NCI-H82 treated with DMSO at 0.1 percent for 48 hours (cell line): ENCODE data around the gene NOTUM.
"Not testable (repeated sequence)": the region's sequence is repeated elsewhere in the genome, so short reads cannot be mapped to it uniquely, and the experiment has no call there.

Source experiments
- DNase-seq: peaks from one replicate; lab custom pipeline; 2025; ENCODE audit not compliant: unreplicated experiment; lab: John Stamatoyannopoulos, UW

Gene NOTUM

DNA sequence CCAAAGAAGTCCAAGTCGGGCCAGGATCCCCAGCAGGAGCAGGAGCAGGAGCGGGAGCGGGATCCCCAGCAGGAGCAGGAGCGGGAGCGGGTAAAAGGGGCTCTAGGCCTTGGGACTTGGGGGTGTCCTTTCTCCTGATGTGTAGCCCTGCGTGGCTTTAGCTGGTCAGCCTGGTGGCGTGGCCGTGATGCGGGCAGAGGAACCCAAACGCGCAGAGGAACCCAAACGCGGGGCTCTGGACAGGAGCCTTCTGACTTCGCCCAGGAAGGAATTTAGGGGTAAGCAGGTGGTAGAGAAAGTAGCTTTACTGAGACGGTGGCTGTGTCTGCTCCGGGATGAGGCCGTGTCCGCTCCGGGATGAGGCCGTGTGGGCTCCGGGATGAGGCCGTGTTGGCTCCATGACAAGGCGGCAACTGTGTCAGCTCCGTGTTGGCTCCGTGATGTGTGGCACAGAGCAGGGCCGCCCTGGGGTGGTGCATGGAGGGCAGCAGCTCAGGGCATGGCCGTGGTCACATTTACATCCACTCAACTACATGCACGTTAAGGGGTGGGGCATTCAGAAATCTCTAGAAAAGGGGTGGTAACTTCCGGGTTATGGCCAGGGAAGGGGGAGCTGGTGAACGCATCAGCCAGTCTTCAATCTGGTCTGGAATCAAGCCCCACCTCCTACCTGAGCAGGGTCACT, 35.9 kb upstream of the NOTUM start:
- no peak for DNase-seq

DNA sequence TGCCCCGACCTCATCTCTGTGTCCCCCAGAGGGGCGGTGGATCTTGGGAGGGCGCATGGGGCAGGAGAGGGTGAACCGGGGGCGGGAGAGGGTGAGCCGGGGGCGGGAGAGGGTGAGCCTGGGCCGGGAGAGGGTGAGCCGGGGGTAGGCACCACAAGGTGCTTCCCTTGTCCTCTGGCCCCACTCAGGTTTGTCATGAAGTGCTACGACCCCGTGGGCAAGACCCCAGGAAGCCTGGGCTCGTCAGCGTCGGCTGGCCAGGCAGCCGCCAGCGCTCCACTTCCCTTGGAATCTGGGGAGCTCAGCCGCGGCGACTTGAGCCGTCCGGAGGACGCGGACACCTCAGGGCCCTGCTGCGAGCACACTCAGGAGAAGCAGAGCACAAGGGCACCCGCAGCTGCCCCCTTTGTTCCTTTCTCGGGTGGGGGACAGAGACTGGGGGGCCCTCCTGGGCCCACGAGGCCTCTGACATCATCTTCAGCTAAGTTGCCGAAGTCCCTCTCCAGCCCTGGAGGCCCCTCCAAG, 35.3 kb upstream of the NOTUM start:
- no peak for DNase-seq

DNA sequence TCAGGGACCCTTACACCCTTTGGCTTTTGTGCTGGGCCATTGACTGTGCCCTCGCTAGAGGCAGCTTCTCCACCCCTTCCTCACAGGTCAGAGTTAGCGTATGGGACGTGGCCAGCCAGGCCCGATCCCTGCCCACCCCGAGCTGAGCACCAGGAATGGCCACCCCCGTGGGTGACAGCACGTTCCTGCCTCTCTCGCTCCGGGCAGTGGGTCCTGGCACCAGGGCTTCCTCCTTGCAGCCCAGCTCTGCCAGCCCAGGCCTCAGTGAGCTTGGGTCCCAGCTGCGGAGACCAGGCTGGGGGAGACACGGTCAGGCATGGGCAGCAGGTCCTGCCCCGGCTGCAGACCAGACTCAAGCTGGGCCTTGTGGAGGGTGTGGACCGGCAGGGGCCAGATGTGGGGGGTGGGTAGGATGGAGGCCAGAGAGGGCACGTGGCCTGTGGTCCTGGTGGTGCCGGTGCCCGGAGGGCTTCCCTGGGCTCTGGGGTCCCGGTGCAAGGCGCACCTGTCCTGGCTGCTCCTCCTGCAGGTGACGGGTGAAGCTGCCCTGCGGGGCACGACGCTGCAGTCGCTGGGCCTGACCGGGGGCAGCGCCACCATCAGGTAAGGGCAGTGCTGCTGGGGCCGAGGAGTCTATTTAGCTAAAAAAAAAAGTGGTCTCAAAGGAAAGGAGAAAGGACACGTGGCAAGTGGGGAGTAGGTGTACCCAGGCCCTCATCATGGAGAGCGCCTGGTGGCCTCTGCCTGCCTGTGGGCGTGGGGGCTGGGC, 34.7 kb upstream of the NOTUM start:
- no peak for DNase-seq

DNA sequence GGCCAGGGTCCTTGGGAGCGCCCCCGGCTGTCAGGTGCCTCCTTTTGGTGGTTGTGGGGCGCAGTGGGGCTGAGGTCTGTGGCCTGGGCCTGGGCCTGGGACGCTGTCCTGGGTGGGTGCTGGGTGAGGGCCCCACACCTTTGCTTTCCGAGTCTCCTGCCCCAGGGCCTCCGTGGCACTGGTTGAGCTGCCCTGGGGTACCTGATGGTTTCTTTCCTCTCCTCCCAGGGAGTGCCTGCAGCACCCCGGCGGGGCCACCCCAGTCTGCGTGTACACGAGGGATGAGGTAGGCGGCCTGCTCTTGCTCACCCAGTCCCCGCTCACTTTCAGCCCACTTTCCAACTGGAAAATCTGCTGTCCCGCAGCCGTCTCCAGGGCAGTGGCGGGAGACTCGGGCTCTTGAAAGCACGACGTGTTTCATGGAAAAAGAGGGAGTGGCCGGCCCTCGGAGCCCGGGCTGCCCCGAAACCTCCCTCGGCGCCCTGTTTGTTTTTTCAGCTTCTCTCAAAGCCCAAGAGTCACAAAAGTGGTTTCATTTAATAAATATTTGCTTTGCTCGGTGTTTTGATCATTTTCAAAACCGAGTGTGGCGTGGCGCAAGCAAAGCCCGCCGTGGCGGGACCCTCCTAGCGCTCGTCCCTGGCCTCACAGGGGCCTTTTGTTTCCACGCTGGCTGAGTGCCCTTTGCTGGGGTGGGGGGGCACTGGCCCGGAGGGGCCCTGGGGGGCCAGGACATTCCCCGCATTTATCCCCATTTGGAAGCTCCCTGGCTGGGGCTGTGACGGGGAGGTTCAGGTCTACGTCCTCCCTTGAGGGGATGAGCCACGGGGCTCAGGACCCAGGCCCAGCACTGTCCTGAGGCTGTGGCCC, 33.8 kb upstream of the NOTUM start:
- no peak for DNase-seq

DNA sequence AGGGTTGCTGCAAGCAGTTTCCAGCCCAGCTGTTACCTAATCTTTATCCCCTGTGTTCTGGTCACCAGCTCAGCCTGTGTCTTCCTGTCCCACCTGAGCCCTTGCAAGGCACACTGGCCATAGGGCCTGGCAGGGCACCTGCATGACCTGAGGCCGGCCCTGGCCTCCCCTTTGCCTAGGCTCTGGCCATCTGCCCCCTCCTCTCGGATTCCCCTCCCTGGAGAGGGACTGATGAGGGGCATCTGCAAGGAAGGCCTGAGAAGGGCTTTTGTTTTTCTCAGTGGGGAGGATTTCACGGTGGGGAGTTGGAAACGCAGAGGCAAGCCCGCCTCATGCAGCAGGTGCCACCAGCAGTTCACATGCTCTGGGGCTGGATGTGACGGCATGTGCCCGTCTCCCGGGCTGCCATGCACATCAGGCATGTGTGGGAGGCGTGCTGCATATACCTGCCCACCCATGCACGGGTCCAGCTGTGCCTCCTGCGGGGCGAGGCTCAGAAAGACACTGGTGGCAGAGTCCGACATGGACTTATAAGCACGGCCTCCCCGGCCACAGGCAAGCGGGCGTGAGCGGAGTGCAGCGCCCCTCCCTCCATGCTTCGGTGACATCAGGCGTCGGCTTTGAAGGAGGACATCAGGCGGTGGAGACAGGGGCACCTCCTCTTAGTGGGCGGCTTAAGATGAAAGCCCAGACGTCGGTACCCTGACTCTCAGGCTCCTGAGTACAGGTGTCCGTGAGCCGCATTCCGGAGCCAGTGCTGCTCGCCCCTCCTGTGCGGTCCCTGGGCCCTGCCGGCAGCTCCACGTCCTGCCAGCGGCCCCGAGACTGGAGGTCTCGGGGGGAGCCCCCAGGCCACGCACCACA, 33.0 kb upstream of the NOTUM start:
- no peak for DNase-seq

DNA sequence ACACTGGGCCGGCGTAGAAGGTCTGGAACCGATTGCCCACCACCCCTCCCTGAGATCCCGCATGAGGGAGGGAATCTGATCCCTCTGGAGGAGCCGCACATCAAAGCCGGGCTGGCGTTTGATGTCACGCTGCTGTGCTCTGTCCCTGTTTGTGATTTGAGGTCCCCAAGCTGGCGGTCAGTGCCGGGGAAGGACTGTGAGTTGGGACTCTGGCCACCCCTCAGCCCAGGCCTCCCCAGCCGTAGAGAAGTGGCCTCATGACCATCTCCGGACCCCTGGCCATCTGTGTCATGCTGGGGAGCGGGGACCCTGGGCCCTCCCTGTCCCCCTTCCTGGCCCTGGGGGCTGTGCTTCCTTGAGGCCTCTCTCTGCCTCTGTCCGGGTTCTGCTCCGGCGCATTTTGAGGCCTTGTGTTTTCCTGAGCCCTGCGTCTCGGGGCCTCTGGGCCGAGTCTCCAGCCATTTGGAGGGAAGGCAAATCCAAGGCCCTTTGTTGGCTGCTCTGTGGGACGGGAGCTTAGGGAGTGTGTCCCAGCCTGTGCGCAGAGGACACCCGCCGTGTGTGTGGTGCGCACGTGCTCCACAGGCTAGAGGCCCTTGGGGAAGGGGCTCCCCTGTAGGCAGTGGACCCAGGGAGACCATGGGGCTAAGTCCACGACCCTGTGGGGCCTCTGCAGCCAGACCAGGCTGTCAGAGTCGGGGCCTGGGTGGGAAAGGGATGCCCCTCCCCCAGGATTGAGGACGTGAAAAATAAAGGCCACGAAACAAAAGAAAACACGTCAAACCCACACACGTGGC, 31.5 kb upstream of the NOTUM start:
- DNase-seq: no peak

DNA sequence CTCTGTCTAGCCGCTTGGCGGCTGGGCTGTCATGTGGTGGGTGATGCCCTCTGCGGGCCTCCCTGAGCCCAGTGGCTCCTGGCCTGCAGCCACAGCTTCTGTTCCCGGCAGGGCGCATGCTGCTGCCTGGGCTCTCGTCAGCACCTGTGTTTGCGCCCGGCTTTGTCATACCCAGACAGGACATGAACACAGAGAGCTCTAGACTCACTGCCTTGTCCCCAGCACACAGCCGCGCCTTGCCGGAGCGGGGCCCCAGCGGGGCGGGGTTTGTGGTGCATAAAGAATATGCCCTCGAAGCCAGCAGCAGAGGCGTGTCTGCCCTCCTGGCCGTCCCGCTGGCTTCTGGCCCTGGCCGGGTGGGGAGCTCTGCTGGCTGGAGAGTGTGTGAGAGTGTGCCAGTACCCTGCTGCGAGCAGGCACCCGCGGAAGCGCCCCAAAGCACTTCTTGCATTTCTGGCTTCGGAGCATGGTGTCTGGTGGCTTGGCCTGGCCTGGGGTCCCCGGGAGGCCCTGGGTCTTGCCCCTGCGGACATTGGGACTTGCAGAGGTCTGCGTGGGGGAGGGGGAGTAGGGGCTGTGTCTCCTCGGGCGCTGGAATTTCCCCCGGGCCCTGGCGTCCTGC, 30.8 kb upstream of the NOTUM start:
- DNase-seq: no peak

DNA sequence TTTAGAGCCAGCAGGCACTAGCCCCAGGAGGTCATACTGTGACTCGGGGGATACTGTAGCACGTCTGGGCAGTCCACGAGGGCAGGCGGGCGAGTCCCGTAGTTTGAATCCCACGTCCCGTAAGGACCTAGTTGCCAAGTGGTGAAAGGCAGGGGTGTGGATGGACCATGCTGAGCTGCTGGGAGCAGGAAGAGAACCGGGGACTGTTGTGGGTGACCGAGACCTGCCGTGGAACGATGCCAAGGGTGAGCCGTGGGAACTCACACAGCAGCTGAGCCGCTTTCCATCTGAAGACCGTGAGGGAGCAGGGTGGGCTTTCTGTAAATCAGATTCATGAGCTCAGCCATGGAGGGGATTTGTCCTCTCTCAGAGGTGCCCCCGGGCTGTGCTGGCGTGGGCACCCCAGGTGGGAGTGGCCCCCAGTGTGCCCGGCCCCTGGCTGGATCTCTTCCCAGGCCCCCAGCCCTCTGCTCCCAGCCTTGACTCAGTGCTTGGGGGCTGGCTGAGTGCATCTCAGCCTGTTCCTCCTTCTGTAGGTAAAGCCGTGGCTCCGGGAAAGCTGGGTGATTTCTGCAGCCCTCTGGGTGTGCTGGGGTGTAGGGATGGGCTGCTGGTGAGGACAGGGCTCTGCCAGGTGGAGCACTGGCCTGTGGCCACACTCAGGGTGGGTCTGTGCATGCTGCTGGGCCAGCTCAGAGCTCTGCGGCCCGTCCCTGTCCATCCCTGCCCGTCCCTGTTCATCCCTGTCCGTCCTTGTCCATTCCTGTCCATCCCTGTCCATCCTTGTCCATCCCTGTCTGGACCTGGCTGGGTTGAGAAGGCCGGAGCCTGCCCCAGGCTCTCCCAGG, 30.1 kb upstream of the NOTUM start:
- no peak for DNase-seq

DNA sequence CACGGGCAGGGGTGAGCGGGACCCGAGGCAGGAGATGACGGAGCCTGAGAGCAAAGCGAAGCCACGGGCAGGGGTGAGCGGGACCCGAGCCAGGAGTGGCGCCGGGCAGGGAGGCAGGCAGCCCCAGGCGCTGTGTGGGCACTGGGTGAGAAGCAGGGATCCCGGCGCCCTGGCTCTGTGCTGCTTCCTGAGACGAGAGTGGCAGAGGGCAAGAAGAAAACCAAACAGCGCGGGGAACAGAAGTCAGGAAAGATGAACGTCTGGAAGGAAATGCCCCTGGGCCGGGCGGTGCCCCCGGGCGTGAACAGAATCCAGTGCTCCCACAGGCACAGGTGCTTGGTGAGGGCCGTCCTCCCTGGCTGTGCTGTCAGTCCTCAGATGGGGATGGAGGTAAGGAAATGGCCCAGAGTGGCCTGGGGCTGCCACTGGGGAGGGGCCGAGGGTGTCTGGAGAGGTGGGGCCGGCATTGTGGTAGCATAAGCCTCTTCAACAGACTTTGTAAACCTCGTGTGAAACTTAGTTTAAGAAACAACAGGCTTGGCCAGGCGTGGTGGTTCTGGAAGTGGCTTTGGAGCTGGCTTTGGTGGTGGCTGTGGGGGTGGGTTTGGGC, 26.3 kb upstream of the NOTUM start:
- no peak for DNase-seq

DNA sequence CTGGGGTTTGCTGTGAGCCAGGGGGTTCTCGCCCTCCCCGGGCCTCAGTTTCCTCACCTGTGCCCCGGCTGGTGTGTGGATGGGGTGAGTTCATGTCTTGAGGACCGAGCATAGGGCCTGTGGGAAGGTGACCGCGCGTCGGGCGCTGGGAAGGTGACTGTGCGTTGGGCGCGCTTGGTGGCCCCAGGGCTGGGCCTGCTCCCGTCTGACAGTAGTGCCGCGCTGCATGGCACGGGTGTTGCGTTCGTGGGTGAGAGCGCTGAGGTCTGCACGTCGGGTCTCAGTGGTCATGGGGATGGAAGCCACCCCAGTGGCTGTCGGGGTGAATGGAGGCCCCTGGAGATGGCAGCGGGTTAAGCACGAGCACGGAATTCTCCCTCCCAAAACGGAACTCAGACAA, 25.6 kb upstream of the NOTUM start:
- no peak for DNase-seq

DNA sequence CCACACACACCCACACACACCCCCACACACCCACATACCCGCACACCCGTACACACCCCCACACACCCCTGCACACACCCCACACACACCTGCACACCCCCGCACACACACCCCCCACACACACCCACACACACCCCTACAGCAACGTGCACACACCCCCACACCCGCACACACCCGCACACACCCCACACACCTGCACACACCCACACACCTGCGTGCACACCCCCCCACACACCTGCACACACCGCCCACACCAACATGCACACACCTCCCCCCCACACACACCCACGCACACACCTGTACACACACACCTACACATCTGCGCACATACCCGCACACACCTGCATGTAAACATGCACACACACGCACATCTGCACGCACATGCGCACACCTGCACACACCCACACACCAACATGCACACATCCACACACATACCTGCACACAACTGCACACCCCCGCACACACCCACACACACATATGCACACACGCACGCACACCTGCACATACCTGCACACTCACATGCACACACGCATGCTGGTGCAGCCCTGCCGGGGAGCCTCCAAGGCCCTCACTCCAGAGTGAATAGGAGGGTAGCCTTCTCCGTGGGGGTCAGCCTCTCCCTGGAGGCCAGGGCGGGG, 23.9 kb upstream of the NOTUM start:
- DNase-seq: no peak

DNA sequence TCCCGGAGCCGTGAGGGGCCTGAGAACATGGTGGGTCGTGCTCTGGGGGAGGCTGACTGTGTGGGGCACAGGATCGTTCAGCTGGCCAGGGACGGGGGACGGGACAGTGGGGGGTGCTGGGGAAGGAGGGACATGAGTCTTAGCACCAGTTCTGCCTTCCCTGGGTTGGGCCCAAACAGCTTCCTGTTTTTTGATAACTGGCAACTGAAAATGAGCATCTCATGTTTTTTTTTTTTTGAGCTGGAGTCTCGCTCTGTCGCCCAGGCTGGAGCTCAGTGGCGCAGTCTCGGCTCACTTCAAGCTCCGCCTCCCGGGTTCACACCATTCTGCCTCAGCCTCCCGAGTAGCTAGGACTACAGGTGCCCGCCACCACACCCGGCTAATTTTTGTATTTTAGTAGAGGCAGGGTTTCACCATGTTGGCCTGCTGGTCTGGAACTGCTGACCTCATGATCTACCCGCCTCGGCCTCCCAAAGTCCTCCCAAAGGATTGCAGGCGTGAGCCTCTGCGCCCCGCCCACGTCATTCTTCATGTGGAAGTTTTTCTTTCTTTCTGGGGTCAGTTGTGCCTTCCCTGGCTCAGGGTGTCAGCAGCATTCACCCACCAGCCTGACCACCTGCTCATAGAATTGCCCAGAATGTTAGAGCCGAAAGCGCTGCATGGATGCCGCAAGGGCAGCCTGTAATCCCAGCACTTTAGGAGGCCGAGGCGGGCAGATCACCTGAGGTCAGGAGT, 22.8 kb upstream of the NOTUM start:
- DNase-seq: no peak

DNA sequence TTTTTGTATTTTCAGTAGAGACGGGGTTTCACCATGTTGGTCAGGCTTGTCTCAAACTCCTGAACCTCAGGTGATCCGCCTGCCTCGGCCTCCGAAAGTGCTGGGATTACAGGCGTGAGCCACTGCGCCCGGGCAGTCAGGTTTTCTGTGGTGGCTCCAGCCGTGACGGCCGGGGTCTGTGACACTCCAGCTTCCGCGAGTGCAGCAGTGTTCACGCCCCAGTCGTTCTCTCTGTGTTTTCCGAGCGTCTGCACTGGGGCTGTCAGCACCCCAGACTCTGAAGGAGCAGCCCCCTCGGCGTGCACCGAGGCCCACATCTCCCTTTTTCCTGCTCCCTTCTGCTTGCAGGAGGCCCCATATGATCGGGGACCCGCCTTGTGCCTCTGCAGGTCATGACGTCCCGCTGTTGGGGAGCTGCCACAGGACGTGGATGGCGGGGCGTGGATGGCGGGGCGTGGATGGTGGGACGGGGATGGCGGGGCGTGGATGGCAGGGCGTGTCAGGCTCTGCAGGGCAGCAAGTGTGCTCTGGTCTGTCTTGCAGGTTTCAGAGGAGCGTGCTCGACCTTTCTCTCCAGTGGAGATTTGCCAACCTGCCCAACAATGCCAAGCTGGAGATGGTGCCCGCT, 22.1 kb upstream of the NOTUM start:
- no peak for DNase-seq

DNA sequence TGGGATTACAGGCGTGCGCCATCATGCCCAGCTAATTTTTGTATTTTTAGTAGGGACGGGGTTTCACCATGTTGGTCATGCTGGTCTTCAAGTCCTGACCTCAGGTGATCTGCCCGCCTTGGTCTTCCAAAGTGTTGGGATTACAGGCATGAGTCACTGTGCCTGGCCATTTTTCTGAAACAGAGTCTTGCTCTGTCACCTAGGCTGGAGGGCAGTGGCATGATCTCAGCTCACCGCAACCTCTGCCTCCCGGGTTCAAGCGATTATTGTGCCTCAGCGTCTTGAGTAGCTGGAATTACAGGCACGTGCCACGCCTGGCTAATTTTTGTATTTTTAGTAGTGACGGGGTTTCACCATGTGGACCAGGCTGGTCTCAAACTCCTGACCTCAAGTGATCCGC, 20.5 kb upstream of the NOTUM start:
- not testable (repeated sequence) for DNase-seq

DNA sequence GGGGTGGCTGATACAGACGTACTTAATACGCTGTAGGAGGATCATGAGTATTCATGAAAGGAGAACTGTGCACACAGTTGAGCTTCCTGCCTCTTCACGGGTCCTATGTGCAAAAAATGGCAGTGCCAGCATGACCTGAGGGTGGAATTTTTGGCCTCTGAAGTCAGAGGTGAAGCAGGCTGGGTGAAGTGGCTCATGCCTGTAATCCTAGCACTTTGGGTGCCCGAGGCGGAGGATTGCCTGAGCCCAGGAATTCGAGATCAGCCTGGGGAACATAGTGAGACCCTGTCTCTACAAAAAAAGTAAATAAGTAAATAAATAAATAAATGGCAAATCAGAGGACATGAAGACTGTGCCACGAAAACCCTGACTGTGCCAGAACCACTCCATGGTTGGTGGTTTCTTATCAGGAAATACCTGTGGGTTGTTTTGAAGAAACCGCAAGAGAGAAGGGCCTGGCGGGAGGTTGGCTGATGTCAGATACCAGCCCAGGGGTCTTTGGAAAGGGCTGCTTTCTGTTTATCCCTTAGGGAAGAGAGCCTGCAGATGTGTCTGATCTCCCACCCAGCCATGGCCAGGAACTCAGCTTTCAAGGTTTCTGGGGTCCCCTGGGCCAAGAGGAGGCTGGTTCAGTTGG, 19.8 kb upstream of the NOTUM start:
- no peak for DNase-seq

DNA sequence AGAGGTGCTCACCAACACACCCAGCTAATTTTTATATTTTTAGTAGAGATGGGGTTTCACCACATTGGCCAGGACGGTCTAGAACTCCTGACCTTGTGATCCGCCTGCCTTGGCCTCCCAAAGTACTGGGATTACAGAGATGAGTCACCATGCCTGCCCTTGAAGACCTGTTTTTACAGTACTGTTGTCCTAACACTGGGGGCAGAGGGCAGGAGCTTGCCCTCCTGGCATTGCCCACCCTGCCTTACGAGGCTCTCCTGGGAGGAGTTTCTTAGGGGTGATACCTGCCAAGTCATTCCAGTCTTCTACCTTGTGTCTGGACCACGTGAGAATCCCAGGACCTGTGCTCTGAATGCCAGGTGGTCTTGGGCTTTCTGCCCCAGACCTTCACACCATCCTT, 19.1 kb upstream of the NOTUM start:
- DNase-seq: no peak
